Chondrocyte (in vitro differentiated cells): ENCODE measurements around the gene ZDHHC14. TPM values are rescaled to one million over a fixed set of nuclear protein-coding genes. Genes with fewer than 3 reads are reported as not detected.

Source experiments
- DNase-seq: peaks from one replicate; pipeline ENCODE4 v3.0.0; 2021; ENCODE audit warnings: mixed read lengths, low spot score
- H3K27ac Mint-ChIP-seq: one replicate; pipeline ENCODE4 v1.8.0; 2021; ENCODE audit warnings: mild to moderate bottlenecking, moderate library complexity, mixed read lengths; ENCODE audit not compliant: unreplicated experiment
- H3K27me3 Mint-ChIP-seq: 2 replicates; pipeline ENCODE4 v1.8.0; 2021; ENCODE audit warnings: low read depth, mixed read lengths
- H3K36me3 Mint-ChIP-seq: 2 replicates; pipeline ENCODE4 v1.8.0; 2021; ENCODE audit warnings: low read depth, mixed read lengths
- H3K4me1 Mint-ChIP-seq: 2 replicates; pipeline ENCODE4 v1.8.0; 2021; ENCODE audit warnings: low read depth, mild to moderate bottlenecking, mixed read lengths
- H3K4me3 Mint-ChIP-seq: one replicate; pipeline ENCODE4 v1.8.0; 2021; ENCODE audit warnings: mild to moderate bottlenecking, moderate library complexity, mixed read lengths; ENCODE audit not compliant: unreplicated experiment
- H3K9me3 Mint-ChIP-seq: 2 replicates; pipeline ENCODE4 v1.8.0; 2021; ENCODE audit warnings: low read depth, mixed read lengths
- CTCF ChIP-seq: fragments of 200-600 bp; sonication (generic); IDR thresholded peaks from 2 replicates; pipeline ENCODE4 v1.5.0; 2021; ENCODE audit warnings: antibody characterized with exemption, mild to moderate bottlenecking, moderate library complexity
- total RNA-seq: library from RNA; stranded (reverse); gene quantifications from 3 replicates; pipeline ENCODE4 v1.2.1, GENCODE V29; 2021

Gene ZDHHC14
- total RNA-seq, 1 donor from 2014 or later, result 8.4 TPM

GRCh38 chr6:157669323-157669722 lies 288.3 kb downstream of the ZDHHC14 start:
- TF ChIP-seq CTCF, result no peak
- no peak for DNase-seq
- peaks cover 24% of the 10 kb centered on the region for H3K4me1 Mint-ChIP-seq
- H3K9me3 Mint-ChIP-seq, result peaks cover 2% of the 10 kb centered on the region
- peak overlapping the region; percentile 35 for H3K4me3 Mint-ChIP-seq
- H3K27ac Mint-ChIP-seq, result peak overlapping the region; percentile 85
- no peaks in the 10 kb centered on the region for H3K27me3 Mint-ChIP-seq
- H3K36me3 Mint-ChIP-seq, result peaks cover 4% of the 10 kb centered on the region

- no peaks in the 10 kb centered on the region for H3K9me3 Mint-ChIP-seq
- H3K27me3 Mint-ChIP-seq, result no peaks in the 10 kb centered on the region
- peak overlapping the region; percentile 35 for H3K4me3 Mint-ChIP-seq
- no peak for DNase-seq
- H3K4me1 Mint-ChIP-seq, result peaks cover 24% of the 10 kb centered on the region
- peaks cover 1% of the 10 kb centered on the region for H3K36me3 Mint-ChIP-seq
- peak overlapping the region; percentile 85 for H3K27ac Mint-ChIP-seq
- TF ChIP-seq CTCF, result peak; percentile 62
Measured at GRCh38 chr6:157669747-157670216, 288.8 kb downstream of the ZDHHC14 start.

- no peak overlapping the region for H3K27ac Mint-ChIP-seq
- peaks cover 24% of the 10 kb centered on the region for H3K4me1 Mint-ChIP-seq
- no peaks in the 10 kb centered on the region for H3K27me3 Mint-ChIP-seq
- no peak overlapping the region for H3K4me3 Mint-ChIP-seq
- no peaks in the 10 kb centered on the region for H3K9me3 Mint-ChIP-seq
- no peak for DNase-seq
- TF ChIP-seq CTCF, result no peak
- peaks cover 1% of the 10 kb centered on the region for H3K36me3 Mint-ChIP-seq
Measured at GRCh38 chr6:157670466-157671186, 289.6 kb downstream of the ZDHHC14 start.

GRCh38 chr6:157672726-157673412 lies 291.9 kb downstream of the ZDHHC14 start:
- Mint-ChIP-seq H3K27me3 (no peaks in the 10 kb centered on the region), H3K4me1 (peaks cover 14% of the 10 kb centered on the region), H3K4me3 (no peak overlapping the region), H3K36me3 (peaks cover 3% of the 10 kb centered on the region), H3K9me3 (no peaks in the 10 kb centered on the region), H3K27ac (no peak overlapping the region)
- no peak for DNase-seq
- TF ChIP-seq CTCF, result no peak

- peaks cover 13% of the 10 kb centered on the region for H3K4me1 Mint-ChIP-seq
Measured at GRCh38 chr6:157673596-157673995, 292.6 kb downstream of the ZDHHC14 start.

More at GRCh38 chr6:157673596-157673995, 292.6 kb downstream of the ZDHHC14 start:
- Mint-ChIP-seq H3K4me3 (no peak overlapping the region), H3K27me3 (no peaks in the 10 kb centered on the region), H3K27ac (no peak overlapping the region), H3K9me3 (no peaks in the 10 kb centered on the region), H3K36me3 (peaks cover 3% of the 10 kb centered on the region)
- no peak for DNase-seq
- TF ChIP-seq CTCF, result no peak
